SK-N-MC (cell line): ENCODE data around the gene ANKRD60.

Source experiments
- DNase-seq: peaks from one replicate; pipeline ENCODE4 v3.0.0-alpha.2; 2011; ENCODE audit warnings: low read depth, low spot score
- H3K27ac ChIP-seq: fragments of 200-600 bp; sonication (generic); 2 replicates; pipeline ENCODE4 v1.5.1; 2016; ENCODE audit warnings: mixed run types
- H3K36me3 ChIP-seq: fragments of 200-600 bp; sonication (generic); 2 replicates; pipeline ENCODE4 v1.6.1; 2017; ENCODE audit warnings: antibody characterized with exemption, low read length, mixed read lengths; ENCODE audit not compliant: insufficient read depth
- H3K4me3 ChIP-seq: fragments of 200-600 bp; sonication (generic); 2 replicates; pipeline ENCODE4 v1.5.1; 2016
- H3K9ac ChIP-seq: fragments of 200-600 bp; sonication (generic); 2 replicates; pipeline ENCODE4 v1.8.0; 2017; ENCODE audit warnings: mixed run types, mixed read lengths; ENCODE audit not compliant: insufficient read length
- H3K9me3 ChIP-seq: fragments of 200-600 bp; sonication (generic); 2 replicates; pipeline ENCODE4 v1.6.1; 2017; ENCODE audit warnings: low read depth, mild to moderate bottlenecking, antibody characterized with exemption, low read length, moderate library complexity, mixed read lengths
- EZH2 ChIP-seq: fragments of 200-600 bp; sonication (generic); IDR thresholded peaks from one replicate; pipeline ENCODE4 v1.6.1; 2017; ENCODE audit warnings: antibody characterized with exemption
- FOXP2 ChIP-seq: optimal IDR thresholded peaks from 2 replicates; pipeline ENCODE3; 2011; ENCODE audit warnings: mild to moderate bottlenecking, moderate library complexity; ENCODE audit not compliant: insufficient read depth; ENCODE audit errors: extremely low read length, control extremely low read depth
- POLR2AphosphoS5 ChIP-seq: IDR thresholded peaks from 2 replicates; pipeline ENCODE4 v1.6.1; 2012; ENCODE audit warnings: mild to moderate bottlenecking, low read depth, low read length, borderline replicate concordance

Gene ANKRD60

DNA sequence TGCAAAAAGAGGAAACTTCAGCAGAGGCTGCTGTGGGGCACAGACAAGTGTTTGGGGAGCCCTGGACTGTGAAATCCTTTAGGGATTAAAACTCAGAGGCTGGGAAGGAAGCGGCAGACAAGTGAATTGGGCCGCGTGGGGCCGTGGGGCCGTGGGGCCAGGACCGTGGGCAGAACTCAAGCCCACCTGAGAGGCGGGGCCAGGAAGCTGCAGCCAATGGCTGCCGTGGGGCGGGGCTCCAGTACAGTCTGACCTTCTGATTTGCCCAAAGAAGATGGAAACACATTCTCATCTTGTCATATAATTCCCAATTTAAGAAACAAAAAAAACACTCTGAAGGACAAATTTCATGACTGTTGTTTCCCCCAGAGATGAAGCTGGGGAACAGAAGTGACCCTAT, 55.4 kb downstream of the ANKRD60 start:
- H3K4me3 ChIP-seq, result no peak overlapping the region
- no peaks in the 10 kb centered on the region for H3K9me3 ChIP-seq
- no peak overlapping the region for H3K9ac ChIP-seq
- TF ChIP-seq POLR2AphosphoS5, result no peak
- no peak for TF ChIP-seq FOXP2
- no peaks in the 10 kb centered on the region for H3K36me3 ChIP-seq
- no peak for DNase-seq
- H3K27ac ChIP-seq, result no peak overlapping the region

- no peak overlapping the region for H3K4me3 ChIP-seq
- no peak overlapping the region for H3K9ac ChIP-seq
- no peak for TF ChIP-seq EZH2
- DNase-seq, result no peak
- H3K9me3 ChIP-seq, result no peaks in the 10 kb centered on the region
- no peaks in the 10 kb centered on the region for H3K36me3 ChIP-seq
- no peak overlapping the region for H3K27ac ChIP-seq
Observed at GRCh38 chr20:58171796-58172425, 56.5 kb downstream of the ANKRD60 start.

GRCh38 chr20:58169450-58169849, 59.0 kb downstream of the ANKRD60 start:
- no peak overlapping the region for H3K4me3 ChIP-seq
- DNase-seq, result no peak
- no peaks in the 10 kb centered on the region for H3K36me3 ChIP-seq
- no peak overlapping the region for H3K27ac ChIP-seq
- TF ChIP-seq FOXP2, result no peak
- TF ChIP-seq EZH2, result no peak
- TF ChIP-seq POLR2AphosphoS5, result no peak
- no peak overlapping the region for H3K9ac ChIP-seq
- no peaks in the 10 kb centered on the region for H3K9me3 ChIP-seq

DNA sequence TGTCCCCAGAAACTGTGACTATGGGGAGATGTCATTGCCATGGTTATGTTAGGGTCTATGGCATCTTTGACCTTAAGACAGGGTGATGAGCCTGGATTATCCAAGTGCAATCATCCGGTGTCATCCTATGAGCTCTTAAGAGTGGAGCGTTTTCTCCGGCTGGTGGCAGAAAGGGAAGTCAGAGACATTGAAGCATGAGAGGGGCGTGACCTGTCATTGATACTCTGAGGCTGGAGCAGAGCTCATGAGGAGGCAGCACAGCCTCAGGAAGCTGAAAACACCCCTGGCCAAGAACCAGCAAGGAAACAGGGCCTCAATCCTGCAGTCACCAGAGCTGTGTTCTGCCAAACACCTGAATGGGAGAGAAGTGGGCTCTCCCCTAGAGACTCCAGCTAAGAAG, 59.6 kb downstream of the ANKRD60 start:
- Histone ChIP-seq H3K27ac (no peak overlapping the region), H3K4me3 (no peak overlapping the region), H3K9me3 (no peaks in the 10 kb centered on the region), H3K36me3 (no peaks in the 10 kb centered on the region), H3K9ac (no peak overlapping the region)
- no peak for TF ChIP-seq FOXP2
- TF ChIP-seq POLR2AphosphoS5, result no peak
- TF ChIP-seq EZH2, result no peak
- DNase-seq, result no peak

- Histone ChIP-seq H3K4me3 (no peak overlapping the region), H3K27ac (no peak overlapping the region), H3K9me3 (no peaks in the 10 kb centered on the region), H3K36me3 (no peaks in the 10 kb centered on the region), H3K9ac (no peak overlapping the region)
- TF ChIP-seq POLR2AphosphoS5, result no peak
- TF ChIP-seq EZH2, result no peak
- TF ChIP-seq FOXP2, result no peak
- no peak for DNase-seq
Observed at GRCh38 chr20:58167759-58168158, 60.7 kb downstream of the ANKRD60 start.
